ENCODE measurements around the gene MYBL2. TPM values are rescaled to one million over a fixed set of nuclear protein-coding genes. Genes with fewer than 3 reads are reported as not detected.

Gene MYBL2
- total RNA-seq, 1 donor from 2014 or later = 0.13 TPM

Other genes with a start within 250 kb of the MYBL2 start
- 57.4 TPM for gene SRSF6, start 209.2 kb upstream of the MYBL2 start, total RNA-seq
- gene L3MBTL1, start 159.4 kb upstream of the MYBL2 start, total RNA-seq = 7.9 TPM
- gene SGK2, start 108.1 kb upstream of the MYBL2 start, total RNA-seq = 0.70 TPM
- 10.2 TPM for gene IFT52, start 76.2 kb upstream of the MYBL2 start, total RNA-seq
- gene GTSF1L, start 59.9 kb downstream of the MYBL2 start, total RNA-seq = not detected
- 1.4 TPM for gene TOX2, start 247.7 kb downstream of the MYBL2 start, total RNA-seq

All from cardiac septum (tissue), 1 donor.